NCI-H2029 treated with DMSO at 0.1 percent for 48 hours (cell line): ENCODE measurements around the gene EFNA4.
A peak's percentile ranks its signal among the peaks of the same experiment; 100 is the strongest.

Experiments
- DNase-seq: peaks from one replicate; lab custom pipeline; 2025; lab: John Stamatoyannopoulos, UW

EFNA4 gene

DNA sequence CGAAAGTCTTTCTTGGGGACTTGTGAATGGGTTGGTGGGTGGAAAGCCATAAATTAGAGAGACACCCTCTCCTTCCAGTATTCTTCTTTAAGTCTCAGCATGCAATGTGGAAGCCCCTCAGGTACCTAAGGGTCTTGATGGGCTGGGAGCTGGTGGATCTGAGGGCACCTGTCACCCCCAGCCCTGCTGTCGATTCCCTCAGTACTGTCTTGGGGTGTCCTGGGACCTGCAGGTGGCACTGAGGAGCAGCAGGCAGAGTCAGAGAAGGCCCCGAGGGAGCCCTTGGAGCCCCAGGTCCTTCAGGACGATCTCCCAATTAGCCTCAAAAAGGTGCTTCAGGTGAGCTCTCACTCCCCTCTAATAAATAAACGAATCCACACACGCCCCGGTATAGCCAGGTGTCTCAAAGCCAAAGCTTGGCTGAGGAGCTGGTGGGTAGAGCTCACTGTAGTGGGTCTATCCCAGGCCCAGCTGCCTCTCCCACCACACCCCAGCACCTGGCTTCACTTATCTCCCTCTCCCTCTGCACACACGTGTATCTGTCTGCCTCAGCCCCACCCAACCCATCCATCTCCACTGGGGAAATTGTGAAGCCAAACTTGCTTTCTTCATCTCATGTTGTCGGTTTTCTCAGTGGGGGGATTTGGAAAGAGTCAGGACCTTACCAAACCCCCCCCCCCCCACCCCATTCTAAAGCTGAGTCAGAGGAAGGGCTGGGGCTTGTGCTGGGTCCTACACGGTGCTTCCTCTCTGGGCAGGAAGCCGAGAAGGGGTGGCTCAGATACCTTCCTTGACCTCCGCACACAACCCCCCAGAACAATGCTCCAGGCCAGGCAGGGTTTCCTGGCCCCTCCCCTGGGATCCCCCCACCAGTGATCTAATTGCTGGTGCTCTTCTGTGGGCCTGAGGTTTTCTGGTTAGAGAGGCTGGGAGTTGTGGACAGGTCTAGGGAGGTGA, 10.8 kb upstream of the EFNA4 start:
- DNase-seq, result no peak

DNA sequence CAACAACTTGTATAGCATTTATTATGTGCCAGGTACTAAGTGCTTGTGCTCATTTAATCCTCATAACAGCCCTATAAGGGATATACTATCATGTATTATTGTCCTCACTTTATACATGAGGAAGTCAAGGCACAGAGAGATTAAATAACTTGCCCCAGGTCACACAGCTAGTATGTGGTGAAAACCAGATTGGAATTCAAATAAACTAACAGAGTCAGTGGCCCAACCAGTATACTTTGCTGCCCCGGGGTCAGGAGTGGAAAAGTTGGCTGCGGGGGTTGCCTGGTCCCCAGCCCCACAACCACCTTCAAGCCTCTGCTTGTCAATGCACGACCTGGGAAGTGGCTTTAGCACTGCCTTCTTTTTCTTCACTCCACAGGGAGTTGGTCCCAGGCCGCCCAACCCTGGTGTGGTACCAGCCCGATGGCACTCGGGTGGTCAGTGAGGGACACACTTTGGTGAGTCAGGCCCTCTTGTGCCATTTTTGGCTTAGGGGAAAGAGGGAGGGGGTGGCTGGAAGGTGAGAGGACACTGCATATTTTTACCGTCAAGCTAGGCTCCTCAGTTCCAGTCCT, 9.9 kb upstream of the EFNA4 start:
- no peak for DNase-seq

DNA sequence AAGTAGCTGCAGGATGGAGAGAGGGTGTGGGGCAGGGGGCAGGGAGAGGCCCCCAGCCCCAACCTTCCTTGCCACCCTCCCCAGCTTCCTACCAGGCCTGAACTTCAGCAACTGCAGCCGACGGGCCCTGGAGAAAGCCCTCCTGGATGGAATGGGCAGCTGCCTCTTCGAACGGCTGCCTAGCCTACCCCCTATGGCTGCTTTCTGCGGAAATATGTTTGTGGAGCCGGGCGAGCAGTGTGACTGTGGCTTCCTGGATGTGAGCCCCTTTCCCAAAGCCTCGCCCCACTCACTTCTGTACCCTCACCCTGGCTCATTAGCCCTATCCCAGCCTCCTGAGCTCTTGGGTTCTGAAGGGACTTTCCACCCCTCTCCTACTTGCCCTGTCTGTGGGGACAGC, 6.4 kb upstream of the EFNA4 start:
- no peak for DNase-seq

DNA sequence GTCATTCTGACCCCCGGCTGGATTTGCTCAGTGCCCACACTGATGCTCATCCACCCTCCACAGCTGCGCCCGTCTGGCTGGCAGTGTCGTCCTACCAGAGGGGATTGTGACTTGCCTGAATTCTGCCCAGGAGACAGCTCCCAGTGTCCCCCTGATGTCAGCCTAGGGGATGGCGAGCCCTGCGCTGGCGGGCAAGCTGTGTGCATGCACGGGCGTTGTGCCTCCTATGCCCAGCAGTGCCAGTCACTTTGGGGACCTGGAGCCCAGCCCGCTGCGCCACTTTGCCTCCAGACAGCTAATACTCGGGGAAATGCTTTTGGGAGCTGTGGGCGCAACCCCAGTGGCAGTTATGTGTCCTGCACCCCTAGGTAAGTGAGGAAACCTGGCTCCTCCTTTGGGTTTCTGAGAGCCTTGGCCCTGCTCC, 5.7 kb upstream of the EFNA4 start:
- DNase-seq, result no peak

DNA sequence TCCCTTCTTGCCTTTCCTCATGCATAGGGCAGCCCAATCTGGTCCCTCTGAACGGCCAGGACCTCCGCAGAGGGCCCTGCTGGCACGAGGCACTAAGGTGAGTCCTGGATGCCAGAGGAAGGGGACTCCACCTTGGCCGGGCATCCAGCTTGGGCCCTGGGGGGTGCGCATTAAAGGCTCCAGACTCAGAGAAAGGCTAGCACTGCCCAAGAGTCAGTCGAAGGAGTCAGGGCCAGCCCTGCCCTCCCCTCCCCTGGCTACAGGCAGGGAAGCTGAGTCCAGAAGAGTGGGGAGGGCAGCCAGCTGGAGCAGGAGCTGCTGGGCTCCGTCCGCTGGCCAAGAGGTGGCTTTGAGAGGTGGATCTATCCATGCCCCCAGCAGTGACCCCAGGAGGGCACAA, 2.8 kb upstream of the EFNA4 start:
- no peak for DNase-seq

DNA sequence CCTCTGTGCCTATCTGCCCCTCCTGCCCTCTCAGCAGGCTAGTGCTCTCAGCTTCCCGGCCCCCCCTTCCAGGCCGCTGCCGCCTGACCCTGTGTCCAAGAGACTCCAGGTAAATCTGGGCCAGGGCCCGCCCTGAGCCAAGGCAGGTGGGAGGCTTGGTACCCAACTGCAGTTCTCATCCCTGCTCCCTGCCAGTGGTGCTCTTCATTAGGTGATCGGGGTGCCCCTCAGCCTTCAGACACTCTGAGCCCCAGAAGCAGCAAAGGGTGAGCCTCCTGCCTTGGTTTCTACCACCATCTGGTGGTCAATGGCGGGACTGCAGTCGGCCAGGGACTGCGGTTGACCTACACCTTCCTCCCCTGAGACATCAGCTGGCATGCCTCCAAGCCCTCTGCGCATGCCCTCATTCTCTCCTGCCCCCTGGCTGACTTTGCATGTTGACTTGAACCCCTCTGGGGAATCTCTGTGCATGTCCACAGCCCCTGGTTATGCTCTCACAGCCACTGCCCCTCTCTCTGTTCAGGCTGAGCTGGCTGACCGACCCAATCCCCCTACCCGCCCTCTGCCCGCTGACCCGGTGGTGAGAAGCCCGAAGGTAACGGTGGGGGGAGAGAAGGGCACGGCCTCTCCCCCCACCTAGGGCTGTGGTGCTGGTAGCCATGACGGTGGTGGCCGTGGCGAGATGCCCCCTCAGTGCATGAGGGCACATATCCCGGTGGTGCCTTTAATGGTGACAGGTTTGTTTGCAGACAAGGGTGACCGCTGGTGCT, 2.0 kb upstream of the EFNA4 start:
- peak; percentile 67 for DNase-seq

DNA sequence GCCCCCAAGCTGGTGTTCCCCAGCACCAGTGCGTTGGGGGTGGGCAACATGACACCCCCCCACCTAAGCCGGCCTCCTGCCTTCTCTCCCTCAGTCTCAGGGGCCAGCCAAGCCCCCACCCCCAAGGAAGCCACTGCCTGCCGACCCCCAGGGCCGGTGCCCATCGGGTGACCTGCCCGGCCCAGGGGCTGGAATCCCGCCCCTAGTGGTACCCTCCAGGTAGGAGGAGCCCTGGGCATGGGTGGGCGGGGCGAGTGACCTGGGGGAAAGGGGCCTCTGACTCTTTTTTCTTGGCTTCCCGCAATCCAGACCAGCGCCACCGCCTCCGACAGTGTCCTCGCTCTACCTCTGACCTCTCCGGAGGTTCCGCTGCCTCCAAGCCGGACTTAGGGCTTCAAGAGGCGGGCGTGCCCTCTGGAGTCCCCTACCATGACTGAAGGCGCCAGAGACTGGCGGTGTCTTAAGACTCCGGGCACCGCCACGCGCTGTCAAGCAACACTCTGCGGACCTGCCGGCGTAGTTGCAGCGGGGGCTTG, 1.3 kb upstream of the EFNA4 start:
- DNase-seq, result no peak

DNA sequence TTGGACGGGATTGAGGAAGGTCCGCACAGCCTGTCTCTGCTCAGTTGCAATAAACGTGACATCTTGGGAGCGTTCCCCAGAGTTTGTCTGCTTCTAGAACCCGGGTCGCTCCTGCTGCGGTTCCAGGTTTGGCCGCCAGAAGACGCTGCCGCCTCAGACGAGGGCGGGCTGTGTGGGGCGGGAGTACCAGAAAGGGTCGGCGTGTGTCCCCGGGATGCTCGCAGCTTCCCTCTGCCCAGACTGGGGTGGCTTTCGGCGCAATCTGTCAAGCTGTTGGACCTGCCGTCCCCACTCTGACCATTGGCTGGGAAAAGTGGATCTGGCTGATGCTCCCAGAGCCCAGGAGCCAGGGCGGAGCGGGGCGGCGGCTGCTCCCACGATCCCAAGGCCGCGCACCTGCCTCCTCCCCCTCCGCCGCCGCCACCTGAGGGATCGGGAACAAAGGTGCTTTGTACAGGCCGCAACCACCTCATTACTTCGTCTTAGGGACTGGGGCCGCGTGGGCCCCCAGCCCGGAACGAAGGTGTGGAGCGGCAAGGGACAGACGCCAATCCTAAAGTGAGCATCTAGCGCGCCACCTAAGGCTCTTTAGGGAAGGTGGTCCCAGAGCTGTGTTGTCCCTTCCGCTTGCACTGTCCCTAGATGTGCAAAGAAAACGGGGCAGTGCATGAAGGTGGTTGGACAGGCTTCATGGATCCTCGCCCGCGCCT, 683 bp upstream of the EFNA4 start:
- DNase-seq, result no peak

DNA sequence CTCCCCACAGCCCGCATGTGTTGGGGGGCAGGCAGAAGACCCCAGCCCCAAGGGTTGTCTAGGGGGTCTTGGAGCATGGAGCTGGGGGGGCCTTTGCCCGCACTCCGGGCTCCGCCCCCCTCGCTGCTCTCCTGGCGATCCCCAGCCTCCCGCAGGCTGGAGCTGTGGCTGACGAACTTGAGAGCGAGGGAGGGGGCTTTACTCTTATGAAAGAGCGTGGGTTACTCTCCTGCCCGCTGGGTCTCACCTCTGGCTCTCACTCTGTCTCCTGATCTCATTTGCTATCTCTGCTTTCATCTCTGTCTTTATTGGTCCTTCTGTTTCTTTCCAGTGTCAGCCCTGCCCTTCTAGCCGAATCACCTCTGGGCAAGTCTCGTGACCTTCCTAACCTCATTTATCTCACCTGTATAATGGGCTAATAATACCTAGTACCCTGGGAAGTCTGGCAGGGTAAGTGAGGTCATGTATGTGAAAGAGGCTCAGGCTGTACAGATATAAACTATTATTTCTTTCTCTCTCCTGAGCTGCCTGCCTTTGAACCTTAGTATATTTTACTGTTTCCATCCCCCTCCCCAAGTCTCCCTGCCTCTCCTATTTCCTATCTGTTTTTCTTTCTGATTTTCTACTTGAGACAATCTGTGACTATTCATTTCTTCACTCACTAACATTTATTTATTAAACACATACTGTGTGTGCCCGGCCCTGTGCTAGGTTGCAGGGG, 731 bp downstream of the EFNA4 start:
- no peak for DNase-seq

DNA sequence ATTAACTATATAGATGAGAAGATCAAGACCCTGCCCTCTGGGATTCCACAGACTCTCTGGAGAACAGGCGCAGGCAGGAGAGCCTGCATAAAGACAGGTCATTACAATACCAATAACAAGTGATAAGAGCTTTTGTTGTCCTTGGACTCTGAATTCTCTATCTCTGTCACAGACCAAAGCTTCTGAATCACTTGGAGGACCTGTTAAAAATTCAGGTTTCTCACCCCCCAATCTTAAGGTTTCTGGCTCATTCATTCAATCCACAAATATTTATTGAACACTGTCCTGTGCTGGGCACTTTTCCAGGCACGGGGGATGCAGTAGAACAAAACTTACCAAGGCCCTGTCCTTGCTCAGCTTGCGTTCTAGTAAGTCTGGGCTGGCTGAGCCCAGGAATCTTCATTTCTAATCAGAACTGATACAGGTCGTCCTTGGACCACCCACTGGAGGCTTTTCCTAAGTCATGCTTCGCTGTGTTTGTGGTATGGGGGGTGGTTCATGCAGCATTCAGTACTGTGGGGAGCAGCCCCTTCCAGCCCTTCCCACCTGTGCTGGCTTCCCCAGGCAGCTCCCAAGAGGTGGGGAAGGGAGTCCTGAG, 1.4 kb downstream of the EFNA4 start:
- DNase-seq, result no peak

DNA sequence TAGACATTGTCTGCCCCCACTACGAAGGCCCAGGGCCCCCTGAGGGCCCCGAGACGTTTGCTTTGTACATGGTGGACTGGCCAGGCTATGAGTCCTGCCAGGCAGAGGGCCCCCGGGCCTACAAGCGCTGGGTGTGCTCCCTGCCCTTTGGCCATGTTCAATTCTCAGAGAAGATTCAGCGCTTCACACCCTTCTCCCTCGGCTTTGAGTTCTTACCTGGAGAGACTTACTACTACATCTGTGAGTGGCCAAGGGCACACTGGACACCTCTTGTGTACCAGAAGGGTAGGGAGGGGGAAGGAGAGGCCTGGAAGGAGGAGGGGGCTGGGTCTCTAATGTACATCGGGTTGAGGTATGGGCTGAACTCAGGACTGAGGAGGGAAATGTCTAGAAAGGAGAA, 3.2 kb downstream of the EFNA4 start:
- no peak for DNase-seq

DNA sequence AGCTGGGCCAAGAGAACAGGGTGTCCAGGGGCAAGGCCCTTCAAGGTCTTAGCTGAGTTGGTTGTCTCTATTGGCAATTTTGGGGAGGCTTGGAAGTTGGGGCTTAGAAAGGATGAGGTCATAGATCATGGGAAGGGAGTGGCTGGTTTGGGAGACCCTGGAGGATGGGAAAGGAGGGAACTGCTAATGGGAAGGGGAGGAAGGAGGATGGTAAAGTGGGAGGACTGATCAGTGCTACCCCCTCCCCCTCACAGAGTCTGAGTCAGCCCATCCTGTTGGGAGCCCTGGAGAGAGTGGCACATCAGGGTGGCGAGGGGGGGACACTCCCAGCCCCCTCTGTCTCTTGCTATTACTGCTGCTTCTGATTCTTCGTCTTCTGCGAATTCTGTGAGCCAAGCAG, 5.1 kb downstream of the EFNA4 start:
- DNase-seq, result no peak

DNA sequence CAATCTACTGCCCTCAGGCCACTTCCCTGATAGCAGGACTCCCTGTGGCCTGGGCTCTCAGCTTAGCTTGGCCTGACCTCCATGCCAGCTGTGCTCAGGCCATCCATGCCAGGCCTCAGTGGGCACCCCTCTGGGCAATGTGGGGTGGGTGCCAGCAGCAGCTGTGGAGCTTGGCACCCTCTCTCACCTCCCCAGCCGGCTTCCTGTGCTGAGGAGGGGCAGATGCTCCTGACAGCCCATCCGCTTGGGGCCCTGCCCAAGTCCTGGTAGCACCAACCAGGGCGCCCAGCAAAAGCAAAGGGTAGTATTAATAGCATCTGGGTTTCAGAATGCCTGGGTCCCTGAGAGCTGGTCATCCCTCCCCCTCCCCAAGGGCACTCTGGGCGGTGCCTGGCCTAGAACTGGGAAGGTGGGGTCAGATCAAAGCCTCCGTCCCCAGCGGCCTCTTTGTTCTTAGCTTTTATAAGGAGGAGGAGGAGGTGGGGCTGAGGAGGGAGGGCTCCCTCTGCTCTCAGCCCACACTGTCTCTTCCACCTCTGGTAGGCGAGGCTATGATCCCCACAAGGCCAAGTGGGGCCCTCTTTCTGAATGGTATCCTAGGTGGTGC, 6.1 kb downstream of the EFNA4 start:
- DNase-seq, result no peak

DNA sequence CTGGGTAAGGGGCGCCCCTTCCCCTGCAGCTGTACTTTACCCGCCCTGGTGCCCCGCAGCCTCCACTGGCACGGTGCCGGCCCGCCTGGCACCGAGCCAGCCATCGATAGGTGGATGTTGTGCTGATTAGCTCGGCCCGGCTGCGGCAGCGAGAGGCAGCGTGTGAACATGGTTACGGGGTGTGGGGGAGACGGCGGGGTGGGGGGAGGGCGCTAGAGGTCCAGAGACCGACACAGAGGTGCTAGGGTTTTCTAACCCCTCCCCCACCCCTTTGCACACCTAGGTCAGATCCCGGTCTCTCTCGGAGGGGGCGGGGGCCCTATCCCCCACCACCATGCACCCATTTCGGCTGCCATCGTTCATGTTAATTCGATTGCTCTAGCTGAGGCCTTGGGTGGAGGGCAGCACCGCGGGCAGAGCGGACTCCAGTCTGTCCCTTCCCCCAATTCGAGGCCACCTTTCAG, 6.7 kb downstream of the EFNA4 start:
- DNase-seq, result no peak

DNA sequence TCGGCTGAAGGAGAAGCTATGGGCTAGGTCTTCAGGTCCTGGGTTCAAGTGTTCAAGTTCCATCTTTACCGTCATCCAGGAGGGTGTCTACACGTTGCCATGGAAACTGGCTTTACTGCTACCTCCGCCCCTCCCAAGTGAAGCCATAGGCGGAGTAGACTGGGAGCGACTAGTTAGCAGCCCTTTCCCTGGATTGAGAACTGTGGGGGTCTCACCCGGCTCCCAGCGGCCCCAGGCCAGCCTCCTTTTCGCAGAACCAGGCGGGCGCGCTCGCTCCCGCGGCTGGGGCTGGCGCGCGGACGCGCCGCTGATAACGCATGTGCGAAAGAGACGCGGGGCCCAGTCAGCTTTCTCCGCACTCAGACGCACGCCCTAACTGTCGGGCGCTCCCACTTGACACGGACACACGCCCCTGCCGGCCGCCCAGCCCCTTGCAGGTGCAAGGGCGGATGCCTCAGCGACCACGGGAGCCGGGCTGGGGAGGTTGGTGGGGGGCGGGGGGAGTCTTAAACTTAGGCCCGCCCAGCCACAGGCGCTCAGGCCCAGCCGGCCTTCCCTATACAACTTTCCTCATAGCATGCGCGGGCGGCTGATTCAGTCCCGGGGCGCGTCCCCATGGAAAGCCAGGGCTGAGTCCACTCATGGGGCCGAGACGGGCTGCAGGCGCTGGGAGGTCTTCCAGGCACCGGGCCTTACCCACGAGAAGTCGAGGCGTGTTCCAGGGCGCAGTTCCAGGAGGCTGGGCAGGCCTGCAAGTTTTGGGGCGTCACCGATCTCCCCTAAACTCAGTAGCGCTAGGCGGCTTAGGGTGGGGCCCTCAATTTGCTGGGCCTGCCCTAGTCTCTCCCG, 7.4 kb downstream of the EFNA4 start:
- DNase-seq, result no peak

DNA sequence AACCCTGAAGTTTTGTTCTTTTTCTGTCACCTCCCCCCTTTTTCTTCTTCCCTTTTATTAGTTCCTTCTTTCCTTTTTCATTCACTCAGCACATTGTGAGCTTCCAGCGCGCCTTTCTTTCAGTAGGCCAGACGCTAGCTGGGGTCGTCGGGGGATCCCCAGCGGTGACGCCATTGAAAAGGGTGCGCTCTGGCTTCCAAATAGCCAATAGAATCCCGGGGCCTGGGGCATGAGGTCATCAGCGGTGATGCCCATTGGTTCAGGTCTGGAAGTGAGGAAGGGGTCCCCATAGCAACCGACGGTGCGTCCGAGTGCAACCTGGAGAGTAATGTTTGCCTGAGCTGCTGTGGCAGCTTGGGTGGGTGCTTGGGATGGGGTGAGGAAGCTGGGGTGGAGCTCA, 8.2 kb downstream of the EFNA4 start:
- no peak for DNase-seq

DNA sequence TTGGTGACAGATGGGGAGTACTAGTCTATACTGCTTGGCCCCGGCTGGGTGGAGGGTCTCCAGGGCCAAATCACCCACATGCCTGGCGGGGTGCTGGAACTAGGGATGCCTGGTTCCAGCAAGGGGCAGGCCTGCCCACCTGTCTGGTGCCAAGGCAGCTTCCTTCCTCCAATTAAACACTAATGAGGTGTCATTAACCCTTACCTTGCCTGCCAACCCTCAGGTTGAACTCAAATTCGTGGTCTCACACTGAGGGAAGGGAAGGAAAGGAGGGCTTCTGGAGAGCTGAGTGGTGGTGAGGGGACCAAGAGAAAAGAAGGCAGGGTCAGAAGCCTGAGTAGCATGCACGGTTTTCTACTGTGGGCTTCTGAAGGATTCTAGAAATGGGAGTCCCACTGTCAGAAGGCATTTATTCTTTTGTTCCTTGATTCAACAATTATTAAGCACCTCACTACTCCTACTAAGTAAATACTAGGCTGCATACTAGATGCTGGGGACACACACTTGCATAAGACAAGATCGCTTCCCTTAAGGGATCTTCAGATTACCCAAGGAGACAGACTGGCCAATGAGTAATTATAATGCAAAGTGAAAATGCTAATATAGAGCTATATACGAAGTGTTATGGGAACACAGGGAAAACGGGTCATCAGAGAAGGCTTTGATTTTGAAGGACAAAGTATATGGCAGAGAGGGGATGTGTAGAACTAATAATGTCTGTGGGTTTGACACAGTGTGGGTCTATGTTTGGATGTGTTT, 9.2 kb downstream of the EFNA4 start:
- no peak for DNase-seq

DNA sequence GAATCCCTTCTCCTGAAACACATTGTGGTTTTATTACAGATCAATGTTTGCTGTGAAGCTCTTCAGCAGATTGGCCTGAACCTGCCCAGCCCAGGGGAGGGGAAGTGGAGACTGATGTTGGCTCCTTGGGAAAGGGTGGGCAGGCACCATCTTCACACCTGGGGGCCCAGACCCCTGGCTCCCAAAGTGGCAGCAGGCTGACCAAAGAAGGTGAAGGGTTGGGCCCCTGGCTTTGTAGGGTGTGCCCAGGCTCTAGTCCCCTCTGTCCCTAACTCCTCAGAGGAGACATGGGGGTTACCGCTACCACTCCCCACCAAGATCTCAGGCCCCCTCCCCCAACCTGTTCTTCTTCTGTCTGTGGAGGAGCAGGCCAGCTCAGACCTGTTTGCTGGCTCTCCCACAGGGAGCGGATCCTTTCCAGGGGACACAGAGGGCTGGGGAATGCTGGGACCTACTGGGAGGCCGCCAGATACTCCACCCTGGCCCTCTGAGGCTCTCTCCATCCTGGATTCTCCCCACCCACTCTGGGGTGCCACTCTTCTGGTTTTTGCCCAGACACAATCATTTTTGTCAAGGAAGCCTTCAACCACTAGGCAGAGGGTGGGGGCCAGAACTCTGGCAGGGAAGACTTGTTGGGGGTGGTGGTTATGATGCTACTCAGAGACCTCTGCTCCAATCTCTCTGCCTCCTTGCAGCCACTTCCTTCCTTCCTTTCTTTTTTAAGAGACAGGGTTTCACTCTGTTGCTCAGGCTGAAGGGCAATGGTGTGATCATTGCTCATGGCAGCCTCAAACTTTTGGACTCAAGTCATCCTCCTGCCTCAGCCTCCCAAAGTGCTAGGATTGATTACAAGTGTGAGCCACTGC, 10.1 kb downstream of the EFNA4 start:
- no peak for DNase-seq
